NCI-H128 (cell line): ENCODE data around the gene LINC00305.

ENCODE experiments used
- DNase-seq: peaks from one replicate; lab custom pipeline; 2025; ENCODE audit not compliant: unreplicated experiment; lab: John Stamatoyannopoulos, UW

Gene LINC00305

GRCh38 chr18:64037812-64038414, 111.0 kb downstream of the LINC00305 start:
- peak; percentile 50 for DNase-seq

- DNase-seq, result no peak
Observed at GRCh38 chr18:64032312-64032711, 116.6 kb downstream of the LINC00305 start.

GRCh38 chr18:64031411-64031810, 117.5 kb downstream of the LINC00305 start:
- DNase-seq, result no peak
